Activated CD8-positive, alpha-beta memory T cell treated with anti-CD3 and anti-CD28 coated beads, Interleukin-2, amount 50 U/mL, for 4 hours (primary cell): ENCODE data around the gene SVEP1.
"Not testable (repeated sequence)": the region's sequence is repeated elsewhere in the genome, so short reads cannot be mapped to it uniquely, and the experiment has no call there.

Experiments used
- DNase-seq: peaks from one replicate; pipeline ENCODE4 v3.0.0-alpha.2; 2020

The SVEP1 gene

GRCh38 chr9:110443146-110443865, 136.2 kb downstream of the SVEP1 start:
- no peak for DNase-seq

DNA sequence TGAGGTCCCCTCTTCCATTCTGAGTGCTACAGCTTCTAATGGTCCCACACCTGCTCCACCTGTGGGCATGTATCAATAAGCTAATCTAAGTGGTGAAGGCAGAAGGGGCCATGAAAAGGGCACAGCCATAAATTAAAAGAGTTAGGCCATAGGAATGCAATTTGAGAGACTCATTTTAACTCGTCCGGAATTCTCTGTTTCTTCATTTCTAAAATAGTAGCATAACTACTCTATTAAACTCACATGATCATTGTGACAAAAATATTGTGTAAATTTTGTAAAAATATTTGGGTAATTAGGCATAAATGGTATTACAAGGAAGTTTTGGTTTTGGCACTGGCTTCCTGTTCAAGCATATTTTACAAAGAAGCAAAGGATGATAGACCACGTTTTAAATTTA, 138.7 kb downstream of the SVEP1 start:
- no peak for DNase-seq

DNA sequence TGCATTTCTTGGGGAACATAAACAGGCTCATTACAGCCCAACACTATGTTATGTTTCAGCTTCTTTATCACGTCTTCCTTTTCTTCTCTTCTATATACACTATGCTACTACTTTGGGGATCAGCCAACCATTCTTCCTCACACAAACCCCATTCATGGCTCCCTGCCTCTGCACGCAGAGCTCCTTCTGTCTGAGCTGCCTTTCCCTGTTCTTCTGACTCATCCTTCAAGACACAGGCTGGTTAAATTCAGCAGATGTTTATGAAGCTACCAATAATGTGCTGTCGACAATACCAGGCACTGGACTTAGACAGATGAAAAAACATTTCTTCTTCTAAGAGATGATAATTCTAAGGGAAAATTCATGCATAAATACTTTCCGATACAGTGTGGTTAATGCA, 139.4 kb downstream of the SVEP1 start:
- no peak for DNase-seq

DNA sequence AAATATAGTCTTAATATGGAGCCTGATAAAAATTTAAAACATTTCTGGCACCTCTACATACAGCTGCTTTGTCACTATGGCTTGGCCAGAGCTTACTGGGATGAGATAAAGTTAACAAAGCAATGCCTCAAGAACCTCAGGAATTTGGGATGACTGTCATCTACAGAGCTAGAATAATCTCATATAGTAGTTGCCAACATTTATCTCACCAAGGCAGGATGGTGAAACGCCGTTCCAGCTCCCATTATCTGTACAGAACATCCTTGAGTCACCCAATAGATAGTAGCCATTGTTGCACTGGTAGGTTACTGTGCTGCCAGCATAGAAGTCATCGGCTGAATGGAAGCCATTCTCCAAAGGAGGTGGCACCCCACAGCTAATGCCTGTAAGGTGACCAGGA, 147.3 kb downstream of the SVEP1 start:
- DNase-seq, result no peak

DNA sequence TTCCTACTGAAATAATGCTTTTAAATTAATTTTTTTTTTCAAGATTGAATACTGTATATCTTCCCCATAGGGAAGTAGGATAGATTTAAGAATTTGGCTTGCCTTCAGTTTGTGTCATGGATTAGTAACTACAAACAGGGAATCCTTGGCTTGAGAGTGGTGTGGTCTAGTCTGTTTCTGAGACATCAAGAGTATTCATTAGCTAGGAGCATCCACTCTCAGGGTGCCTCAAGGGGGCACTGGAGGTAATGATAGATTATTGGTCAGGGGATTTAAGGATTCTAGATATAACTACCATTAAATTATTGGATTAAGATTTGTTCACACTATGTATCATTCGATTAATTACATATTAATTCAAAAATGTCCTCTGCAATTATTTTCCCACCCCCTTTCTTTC, 150.1 kb downstream of the SVEP1 start:
- no peak for DNase-seq

GRCh38 chr9:110427497-110428104, 151.9 kb downstream of the SVEP1 start:
- DNase-seq, result no peak

- DNase-seq, result no peak
Observed at GRCh38 chr9:110426052-110426709, 153.4 kb downstream of the SVEP1 start.

DNA sequence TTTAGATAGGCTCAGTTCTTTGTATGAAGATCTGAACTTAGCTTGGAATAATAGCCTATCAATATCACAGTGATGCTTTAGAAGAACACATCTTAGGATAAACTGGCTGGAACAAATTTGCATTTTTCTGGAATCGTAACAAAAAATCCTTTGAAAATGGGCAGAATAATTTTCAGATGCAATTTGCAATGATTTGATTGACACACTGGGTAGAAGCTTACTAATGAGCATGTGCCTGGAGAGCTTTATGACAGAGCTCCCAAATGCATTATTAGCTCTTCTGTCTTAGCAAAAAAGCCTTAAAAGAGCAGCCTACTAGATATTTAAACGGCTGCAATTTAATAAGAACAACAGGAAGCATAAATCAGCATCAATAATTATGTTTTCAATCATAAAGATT, 165.1 kb downstream of the SVEP1 start:
- DNase-seq, result no peak

- no peak for DNase-seq
Observed at GRCh38 chr9:110410961-110411360, 168.6 kb downstream of the SVEP1 start.

GRCh38 chr9:110408598-110408997, 170.9 kb downstream of the SVEP1 start:
- DNase-seq, result no peak

GRCh38 chr9:110405858-110406443, 173.6 kb downstream of the SVEP1 start:
- no peak for DNase-seq

DNA sequence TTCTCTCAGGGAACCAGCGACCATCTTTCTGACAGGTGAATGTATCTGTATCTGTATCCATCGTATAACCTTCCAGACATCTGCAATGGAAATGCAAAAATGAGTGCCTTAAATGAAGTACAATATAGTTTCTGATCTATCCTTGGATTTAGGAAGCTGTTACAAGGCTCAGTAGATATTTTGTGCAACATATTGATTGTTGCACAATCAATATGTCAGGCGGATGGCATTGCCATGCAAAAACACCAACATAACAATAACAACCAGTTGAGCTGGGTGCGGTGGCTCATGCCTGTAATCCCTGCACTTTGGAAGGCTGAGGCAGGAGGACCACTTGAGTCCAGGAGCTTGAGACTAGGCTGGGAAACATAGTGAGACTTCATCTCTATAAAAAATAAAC, 175.1 kb downstream of the SVEP1 start:
- DNase-seq, result no peak

DNA sequence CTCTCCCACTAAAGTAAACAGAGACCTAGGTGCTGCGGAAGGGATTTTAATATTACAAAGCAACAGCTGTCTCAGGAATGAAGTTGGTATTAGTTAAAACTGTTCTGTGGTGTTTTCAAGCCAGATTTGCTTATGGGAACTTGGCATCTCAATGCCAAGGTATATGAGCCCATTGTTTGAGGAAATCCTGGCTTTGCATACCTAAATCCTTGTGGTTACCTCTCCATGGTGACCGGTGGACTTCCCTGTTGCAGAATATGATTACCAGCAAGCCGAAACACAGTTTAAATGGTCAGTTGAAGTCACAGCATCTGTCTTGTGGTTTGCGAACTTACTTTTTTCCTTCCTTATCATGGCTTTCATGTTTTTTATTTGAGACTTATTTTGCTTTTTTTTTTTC, 179.6 kb downstream of the SVEP1 start:
- DNase-seq, result no peak

DNA sequence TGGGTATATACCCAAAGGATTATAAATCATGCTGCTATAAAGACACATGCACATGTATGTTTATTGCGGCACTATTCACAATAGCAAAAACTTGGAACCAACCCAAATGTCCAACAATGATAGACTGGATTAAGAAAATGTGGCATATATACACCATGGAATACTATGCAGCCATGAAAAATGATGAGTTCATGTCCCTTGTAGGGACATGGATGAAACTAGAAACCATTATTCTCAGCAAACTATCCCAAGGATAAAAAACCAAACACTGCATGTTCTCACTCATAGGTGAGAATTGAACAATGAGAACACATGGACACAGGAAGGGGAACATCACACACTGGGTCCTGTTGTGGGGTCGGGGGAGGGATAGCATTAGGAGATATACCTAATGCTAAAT, 180.5 kb downstream of the SVEP1 start:
- DNase-seq, result not testable (repeated sequence)

DNA sequence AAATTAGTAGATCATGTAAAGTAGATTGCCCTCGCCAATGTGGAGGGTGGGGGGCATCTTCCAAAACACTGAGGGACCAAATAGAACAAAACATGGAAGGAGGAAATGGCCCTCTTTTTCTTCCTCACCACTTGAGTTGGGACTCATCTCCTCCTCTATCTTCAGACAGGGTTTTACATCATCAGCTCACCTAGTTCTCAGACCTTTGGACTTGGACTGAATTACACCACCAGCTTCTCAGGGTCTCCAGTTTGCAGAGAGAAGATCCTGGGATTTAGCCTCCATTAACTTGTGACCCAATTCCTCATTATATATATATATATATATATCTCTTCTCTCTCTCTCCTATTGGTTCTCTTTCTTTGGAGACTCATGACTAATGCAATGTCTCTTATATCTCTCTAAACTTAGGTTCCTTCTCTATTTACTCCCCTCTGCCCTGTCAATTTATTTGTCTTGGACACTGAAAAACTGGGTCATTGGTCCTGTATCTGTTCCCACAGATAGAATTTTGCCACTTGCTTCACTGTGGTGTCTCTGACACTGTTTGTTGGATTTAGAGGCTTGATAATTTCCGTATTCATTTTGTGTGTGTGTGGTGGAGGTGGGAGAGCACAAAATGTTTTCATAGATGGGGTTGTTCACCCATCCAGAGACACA, 187.6 kb downstream of the SVEP1 start:
- DNase-seq, result no peak

GRCh38 chr9:110389148-110389750, 190.3 kb downstream of the SVEP1 start:
- DNase-seq, result no peak

DNA sequence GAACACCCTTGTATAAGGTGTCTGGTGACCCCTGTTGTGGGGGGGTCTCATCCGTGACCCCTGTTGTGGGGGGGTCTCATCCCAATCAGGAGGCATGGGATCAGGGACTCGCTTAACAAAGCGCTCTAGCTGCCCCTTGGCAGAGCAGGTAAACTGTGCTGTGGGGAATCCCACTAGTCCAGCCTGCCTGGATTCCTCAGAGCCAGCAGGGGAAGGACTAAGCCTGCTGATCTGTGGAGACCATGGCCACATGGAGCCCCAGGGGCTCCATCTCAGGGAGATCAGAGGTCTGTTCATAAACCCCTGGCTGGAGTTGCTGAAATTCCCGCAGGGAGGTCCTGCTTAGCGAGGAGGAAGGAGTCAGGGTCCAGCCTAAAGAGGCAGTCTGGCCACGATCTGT, 196.1 kb downstream of the SVEP1 start:
- DNase-seq, result no peak

GRCh38 chr9:110382731-110383130, 196.8 kb downstream of the SVEP1 start:
- no peak for DNase-seq

GRCh38 chr9:110371411-110372007, 208.0 kb downstream of the SVEP1 start:
- no peak for DNase-seq

GRCh38 chr9:110370315-110370714, 209.2 kb downstream of the SVEP1 start:
- no peak for DNase-seq

GRCh38 chr9:110364451-110364850, 215.1 kb downstream of the SVEP1 start:
- no peak for DNase-seq

GRCh38 chr9:110358992-110359391, 220.5 kb downstream of the SVEP1 start:
- not testable (repeated sequence) for DNase-seq

GRCh38 chr9:110357505-110357904, 222.0 kb downstream of the SVEP1 start:
- DNase-seq, result no peak
